ENCODE measurements around the gene DHDDS. TPM values are rescaled to one million over a fixed set of nuclear protein-coding genes. Genes with fewer than 3 reads are reported as not detected.

DHDDS gene
- total RNA-seq, 4 donors from 2014 or later = 35.6 to 55.8 (median 45.3) TPM

DNA sequence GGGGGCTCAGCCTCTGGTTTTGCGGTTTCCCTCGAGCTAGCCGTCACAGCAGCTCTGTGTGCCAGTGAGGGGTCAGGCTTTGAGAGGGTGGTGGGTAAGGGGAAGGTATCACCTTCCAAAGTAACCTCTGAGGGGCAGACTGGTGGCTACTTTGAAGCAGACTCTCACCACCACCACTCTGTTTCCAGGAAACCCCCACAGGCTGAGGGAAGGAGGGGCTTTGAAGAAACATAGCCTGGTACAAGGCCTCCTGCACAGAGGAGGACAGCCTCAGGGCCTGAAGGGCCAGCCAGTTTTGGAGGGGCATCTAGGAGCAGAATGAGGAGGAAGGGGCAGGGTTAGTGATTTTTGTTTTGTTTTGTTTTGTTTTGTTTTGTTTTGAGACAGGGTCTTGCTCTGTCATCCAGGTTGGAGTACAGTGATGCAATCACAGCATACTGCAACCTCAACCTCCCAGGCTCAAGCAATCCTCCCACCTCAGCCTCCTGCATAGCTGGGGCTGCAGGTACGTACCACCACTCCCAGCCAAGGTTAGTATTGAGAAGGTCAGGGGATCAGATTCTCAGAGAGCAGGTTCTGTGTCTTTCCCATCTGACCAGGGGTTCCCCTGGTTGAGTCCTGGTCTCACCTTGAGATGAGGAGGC is 42.4 kb upstream of the DHDDS start:
- Histone ChIP-seq H3K4me1 (no peaks in the 10 kb centered on the region), H3K9me3 (no peaks in the 10 kb centered on the region), H3K36me3 (no peaks in the 10 kb centered on the region), H3K27ac (no peak overlapping the region), H3K27me3 (no peaks in the 10 kb centered on the region), H3K4me3 (no peak overlapping the region)
- TF ChIP-seq POLR2A (IDR thresholded peaks at IDR 0.05) (no peak), EP300 (IDR thresholded peaks at IDR 0.05) (no peak), POLR2AphosphoS5 (IDR thresholded peaks at IDR 0.05) (no peak)
- TF ChIP-seq, protein P1, sequence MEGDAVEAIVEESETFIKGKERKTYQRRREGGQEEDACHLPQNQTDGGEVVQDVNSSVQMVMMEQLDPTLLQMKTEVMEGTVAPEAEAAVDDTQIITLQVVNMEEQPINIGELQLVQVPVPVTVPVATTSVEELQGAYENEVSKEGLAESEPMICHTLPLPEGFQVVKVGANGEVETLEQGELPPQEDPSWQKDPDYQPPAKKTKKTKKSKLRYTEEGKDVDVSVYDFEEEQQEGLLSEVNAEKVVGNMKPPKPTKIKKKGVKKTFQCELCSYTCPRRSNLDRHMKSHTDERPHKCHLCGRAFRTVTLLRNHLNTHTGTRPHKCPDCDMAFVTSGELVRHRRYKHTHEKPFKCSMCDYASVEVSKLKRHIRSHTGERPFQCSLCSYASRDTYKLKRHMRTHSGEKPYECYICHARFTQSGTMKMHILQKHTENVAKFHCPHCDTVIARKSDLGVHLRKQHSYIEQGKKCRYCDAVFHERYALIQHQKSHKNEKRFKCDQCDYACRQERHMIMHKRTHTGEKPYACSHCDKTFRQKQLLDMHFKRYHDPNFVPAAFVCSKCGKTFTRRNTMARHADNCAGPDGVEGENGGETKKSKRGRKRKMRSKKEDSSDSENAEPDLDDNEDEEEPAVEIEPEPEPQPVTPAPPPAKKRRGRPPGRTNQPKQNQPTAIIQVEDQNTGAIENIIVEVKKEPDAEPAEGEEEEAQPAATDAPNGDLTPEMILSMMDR (IDR thresholded peaks at IDR 0.05) = no peak
- 85% methylated on average over 4 of the region's 4 CpGs for WGBS
- DNase-seq (ENCODE audit: low spot score in 2 of 2) = no peak

DNA sequence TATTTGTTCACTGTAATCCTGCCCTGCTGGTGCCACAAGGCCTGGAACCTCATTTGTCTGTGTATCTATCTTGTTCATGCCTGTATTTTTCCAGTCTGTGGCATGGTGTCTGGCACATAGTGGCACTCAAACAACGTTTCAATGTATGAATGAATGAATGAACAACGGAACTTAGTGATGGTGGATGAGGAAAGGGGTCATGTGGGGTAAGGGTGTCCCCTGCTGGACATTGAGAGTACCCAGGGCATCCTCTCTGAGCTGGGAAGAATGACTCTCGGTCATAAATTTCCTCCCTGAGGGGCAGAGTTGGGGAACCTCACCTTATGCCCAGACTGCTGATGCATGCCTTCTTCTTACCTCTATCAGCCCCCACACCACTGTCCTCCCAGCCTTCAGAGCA is 40.7 kb upstream of the DHDDS start:
- no peak for DNase-seq (ENCODE audit: low spot score in 2 of 2)
- no peaks in the 10 kb centered on the region for H3K27me3 ChIP-seq
- WGBS = 13% methylated on average over 3 of the region's 3 CpGs

DNA sequence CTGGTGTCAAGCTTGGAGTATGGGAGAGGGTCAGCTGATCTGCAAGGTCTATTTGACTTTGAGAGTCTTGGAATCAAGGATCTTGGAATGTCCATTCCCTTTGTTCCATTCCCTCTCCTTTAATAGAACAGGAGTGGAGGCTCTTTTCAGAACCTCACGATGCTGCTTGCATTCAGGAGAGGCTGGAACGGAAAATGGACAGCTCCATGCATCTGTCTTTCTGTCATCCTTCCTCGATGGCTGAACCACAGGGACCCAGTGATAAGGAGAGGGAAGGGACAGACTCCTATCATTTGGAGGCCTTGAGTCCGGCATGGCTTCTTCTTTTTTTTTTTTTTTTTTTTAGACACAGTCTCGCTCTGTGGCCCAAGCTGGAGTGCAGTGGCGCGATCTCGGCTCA is 36.4 kb upstream of the DHDDS start:
- Histone ChIP-seq H3K4me3 (no peak overlapping the region), H3K27ac (no peak overlapping the region), H3K9me3 (no peaks in the 10 kb centered on the region), H3K36me3 (no peaks in the 10 kb centered on the region), H3K4me1 (no peaks in the 10 kb centered on the region), H3K27me3 (no peaks in the 10 kb centered on the region)
- WGBS = 83% methylated on average over 8 of the region's 8 CpGs
- no peak for DNase-seq (ENCODE audit: low spot score in 2 of 2)
- TF ChIP-seq EP300 (IDR thresholded peaks at IDR 0.05) (no peak), POLR2AphosphoS5 (IDR thresholded peaks at IDR 0.05) (no peak), POLR2A (IDR thresholded peaks at IDR 0.05) (no peak)
- TF ChIP-seq, protein P1 (IDR thresholded peaks at IDR 0.05) = no peak

More for the DNA sequence above, 40.7 kb upstream of the DHDDS start:
- no peaks in the 10 kb centered on the region for H3K4me1 ChIP-seq
- H3K36me3 ChIP-seq = no peaks in the 10 kb centered on the region
- no peak overlapping the region for H3K4me3 ChIP-seq
- no peak overlapping the region for H3K27ac ChIP-seq
- TF ChIP-seq POLR2A (IDR thresholded peaks at IDR 0.05) (no peak), EP300 (IDR thresholded peaks at IDR 0.05) (no peak), POLR2AphosphoS5 (IDR thresholded peaks at IDR 0.05) (no peak)
- TF ChIP-seq, protein P1 (IDR thresholded peaks at IDR 0.05) = no peak
- H3K9me3 ChIP-seq = no peaks in the 10 kb centered on the region

- WGBS = 87% methylated on average over 3 of the region's 3 CpGs
- no peaks in the 10 kb centered on the region for H3K4me1 ChIP-seq
- peaks cover 9% of the 10 kb centered on the region for H3K27me3 ChIP-seq
- no peaks in the 10 kb centered on the region for H3K36me3 ChIP-seq
- no peak overlapping the region for H3K27ac ChIP-seq
- TF ChIP-seq POLR2AphosphoS5 (IDR thresholded peaks at IDR 0.05) = no peak
- TF ChIP-seq POLR2A (IDR thresholded peaks at IDR 0.05) = no peak
- H3K4me3 ChIP-seq = no peak overlapping the region
- no peaks in the 10 kb centered on the region for H3K9me3 ChIP-seq
- DNase-seq (ENCODE audit: low spot score in 2 of 2) = no peak
Observed at GRCh38 chr1:26399034-26399433, 33.1 kb upstream of the DHDDS start.

DNA sequence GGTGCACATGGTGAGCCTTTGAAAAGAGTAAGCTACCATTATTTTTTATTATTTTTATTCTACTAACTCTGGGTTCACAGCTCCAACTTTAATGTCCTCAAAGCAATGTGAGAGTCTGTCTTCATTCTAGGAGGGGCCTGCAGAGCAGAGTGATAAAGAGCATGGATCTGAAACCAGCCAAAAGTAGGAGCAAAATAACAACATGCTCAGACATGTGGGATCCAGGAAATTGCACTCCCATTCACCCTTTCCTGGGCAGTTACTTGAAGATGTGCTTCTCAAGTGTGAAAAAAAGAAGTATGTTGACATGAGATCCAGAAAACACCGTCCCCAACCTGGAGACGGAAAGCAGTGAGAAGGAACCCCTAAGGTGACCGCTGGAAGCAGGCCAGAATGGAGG is 30.2 kb upstream of the DHDDS start:
- 63% methylated on average over 3 of the region's 3 CpGs for WGBS
- no peak for TF ChIP-seq POLR2AphosphoS5 (IDR thresholded peaks at IDR 0.05)
- TF ChIP-seq EP300 (IDR thresholded peaks at IDR 0.05) = no peak
- TF ChIP-seq, protein P1 (IDR thresholded peaks at IDR 0.05) = no peak
- no peak for TF ChIP-seq POLR2A (IDR thresholded peaks at IDR 0.05)
- no peak for DNase-seq (ENCODE audit: low spot score in 2 of 2)
- Histone ChIP-seq H3K4me1 (no peaks in the 10 kb centered on the region), H3K27me3 (peaks cover 13% of the 10 kb centered on the region), H3K27ac (no peak overlapping the region), H3K9me3 (no peaks in the 10 kb centered on the region), H3K4me3 (no peak overlapping the region), H3K36me3 (no peaks in the 10 kb centered on the region)

GRCh38 chr1:26403656-26404055 is 28.5 kb upstream of the DHDDS start:
- 21% methylated on average over 4 of the region's 4 CpGs for WGBS
- H3K4me3 ChIP-seq = no peak overlapping the region
- H3K27me3 ChIP-seq = peaks cover 13% of the 10 kb centered on the region
- no peaks in the 10 kb centered on the region for H3K9me3 ChIP-seq
- TF ChIP-seq EP300 (IDR thresholded peaks at IDR 0.05) = no peak
- no peak for TF ChIP-seq POLR2AphosphoS5 (IDR thresholded peaks at IDR 0.05)
- no peak for TF ChIP-seq POLR2A (IDR thresholded peaks at IDR 0.05)
- TF ChIP-seq, protein P1 (IDR thresholded peaks at IDR 0.05) = no peak
- no peak for DNase-seq (ENCODE audit: low spot score in 2 of 2)
- H3K27ac ChIP-seq = no peak overlapping the region
- H3K4me1 ChIP-seq = no peaks in the 10 kb centered on the region
- H3K36me3 ChIP-seq = no peaks in the 10 kb centered on the region
